Right atrium auricular region (tissue), 2 donors: ENCODE measurements around the gene SEC16B. TPM values are rescaled to one million over a fixed set of nuclear protein-coding genes. Genes with fewer than 3 reads are reported as not detected.

Experiments used
- DNase-seq: peaks from one replicate; pipeline ENCODE4 v3.0.0-alpha.2; 2019; ENCODE audit warnings: low spot score
- H3K27ac ChIP-seq, 2 donors: fragments of 200-600 bp; sonication (generic); 1 replicate in 1 of 2; 2 replicates in 1 of 2; pipeline ENCODE4 v1.5.1; 2016 to 2019
- H3K27me3 ChIP-seq, 2 donors: fragments of 200-600 bp; sonication (generic); one replicate each; pipeline versions ENCODE4 v1.5.1 to v1.6.0; 2017 to 2019
- H3K36me3 ChIP-seq: fragments of 200-600 bp; sonication (generic); one replicate; pipeline ENCODE4 v1.5.1; 2016
- H3K4me1 ChIP-seq, 2 donors: fragments of 200-600 bp; sonication (generic); one replicate each; pipeline versions ENCODE4 v1.5.1 to v1.6.0; 2017 to 2019
- H3K4me3 ChIP-seq, 2 donors: fragments of 200-600 bp; sonication (generic); 1 replicate in 1 of 2; 2 replicates in 1 of 2; pipeline ENCODE4 v1.5.1; 2017 to 2019; ENCODE audit warnings: mild to moderate bottlenecking in 1 of 2, moderate library complexity in 1 of 2
- H3K9me3 ChIP-seq, 2 donors: fragments of 200-600 bp; sonication (generic); one replicate each; pipeline ENCODE4 v1.5.1; 2019
- total RNA-seq, 2 donors: library from RNA; depleted of rRNA; stranded (reverse); fragments of >200 nt; gene quantifications; one replicate each; pipeline ENCODE4 v1.1.0, GENCODE V29; 2016
- TF ChIP-seq, protein P1 (sequence below), 2 donors: fragments of 200-600 bp; sonication (generic); IDR thresholded peaks; one replicate each; pipeline ENCODE4 v1.5.1; 2019; ENCODE audit warnings: antibody characterized with exemption in 2 of 2

Gene SEC16B
- total RNA-seq, 2 donors from 2014 or later: 1.9 to 5.8 TPM

DNA sequence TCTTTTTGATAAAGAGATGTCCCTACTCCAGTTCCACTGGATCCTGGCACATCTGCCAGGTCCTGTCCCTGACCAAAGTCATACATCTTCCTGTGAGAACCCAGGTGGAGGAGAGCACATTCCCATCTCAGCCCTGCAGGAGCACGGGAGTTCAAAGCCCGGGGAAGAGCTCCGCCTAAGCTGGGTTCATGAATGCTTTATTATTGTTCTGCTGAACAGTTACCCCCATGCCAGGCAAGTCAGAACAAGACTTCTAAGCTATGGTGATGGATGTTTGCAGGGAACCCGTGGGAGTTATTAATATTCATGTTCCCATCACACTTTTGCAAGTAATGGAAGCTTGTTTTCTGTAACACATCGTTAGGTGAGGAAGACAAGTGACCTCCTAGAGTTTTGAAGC is 62.9 kb downstream of the SEC16B start:
- Histone ChIP-seq H3K4me3 (no peak overlapping the region), H3K36me3 (no peaks in the 10 kb centered on the region), H3K27me3 (no peaks in the 10 kb centered on the region), H3K9me3 (no peaks in the 10 kb centered on the region), H3K27ac (no peak overlapping the region), H3K4me1 (no peaks in the 10 kb centered on the region)
- DNase-seq: no peak
- TF ChIP-seq, protein P1, sequence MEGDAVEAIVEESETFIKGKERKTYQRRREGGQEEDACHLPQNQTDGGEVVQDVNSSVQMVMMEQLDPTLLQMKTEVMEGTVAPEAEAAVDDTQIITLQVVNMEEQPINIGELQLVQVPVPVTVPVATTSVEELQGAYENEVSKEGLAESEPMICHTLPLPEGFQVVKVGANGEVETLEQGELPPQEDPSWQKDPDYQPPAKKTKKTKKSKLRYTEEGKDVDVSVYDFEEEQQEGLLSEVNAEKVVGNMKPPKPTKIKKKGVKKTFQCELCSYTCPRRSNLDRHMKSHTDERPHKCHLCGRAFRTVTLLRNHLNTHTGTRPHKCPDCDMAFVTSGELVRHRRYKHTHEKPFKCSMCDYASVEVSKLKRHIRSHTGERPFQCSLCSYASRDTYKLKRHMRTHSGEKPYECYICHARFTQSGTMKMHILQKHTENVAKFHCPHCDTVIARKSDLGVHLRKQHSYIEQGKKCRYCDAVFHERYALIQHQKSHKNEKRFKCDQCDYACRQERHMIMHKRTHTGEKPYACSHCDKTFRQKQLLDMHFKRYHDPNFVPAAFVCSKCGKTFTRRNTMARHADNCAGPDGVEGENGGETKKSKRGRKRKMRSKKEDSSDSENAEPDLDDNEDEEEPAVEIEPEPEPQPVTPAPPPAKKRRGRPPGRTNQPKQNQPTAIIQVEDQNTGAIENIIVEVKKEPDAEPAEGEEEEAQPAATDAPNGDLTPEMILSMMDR (IDR thresholded peaks at IDR 0.05): no peak

DNA sequence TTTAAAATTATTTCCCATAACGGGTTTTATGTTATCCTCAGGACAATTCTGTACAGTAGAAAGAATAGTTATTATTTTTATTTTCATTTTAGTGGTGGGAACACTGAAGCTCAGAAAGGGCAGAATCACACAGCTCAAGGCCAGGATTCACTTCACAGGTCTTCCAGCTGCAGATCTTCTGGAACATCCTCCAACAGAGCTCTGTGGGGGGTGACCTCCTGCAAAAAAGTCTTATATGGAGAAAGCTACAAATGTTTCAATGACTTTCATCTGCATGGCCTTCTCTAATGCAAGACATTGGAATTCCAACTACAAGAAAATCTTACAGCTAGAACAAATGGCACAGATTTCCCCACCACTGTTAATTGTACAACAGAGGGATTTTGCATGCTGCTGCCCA is 64.2 kb downstream of the SEC16B start:
- no peak for DNase-seq
- Histone ChIP-seq H3K27ac (no peak overlapping the region), H3K27me3 (no peaks in the 10 kb centered on the region), H3K9me3 (no peaks in the 10 kb centered on the region), H3K4me1 (no peaks in the 10 kb centered on the region), H3K36me3 (no peaks in the 10 kb centered on the region), H3K4me3 (no peak overlapping the region)
- TF ChIP-seq, protein P1 (IDR thresholded peaks at IDR 0.05): no peak

DNA sequence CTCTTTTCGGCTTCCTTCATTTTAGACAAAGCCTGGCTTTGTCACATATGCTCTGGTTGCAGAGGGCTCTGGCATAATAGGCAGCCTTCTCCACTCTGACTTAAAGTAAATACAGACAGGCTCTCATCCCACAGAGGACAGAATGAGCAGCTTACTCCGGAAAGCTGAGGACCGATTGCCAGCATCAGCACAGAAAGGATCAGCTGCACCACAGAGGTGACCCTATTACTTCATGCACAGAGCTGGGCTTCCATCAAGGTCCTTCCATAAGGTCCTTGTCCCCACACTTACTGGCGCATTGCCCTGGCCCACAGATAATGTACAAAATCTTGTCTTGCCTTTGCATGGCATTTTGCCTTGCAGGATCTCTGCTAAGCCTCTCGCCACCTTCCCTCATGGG is 67.6 kb downstream of the SEC16B start:
- Histone ChIP-seq H3K27ac (no peak overlapping the region), H3K9me3 (no peaks in the 10 kb centered on the region), H3K36me3 (no peaks in the 10 kb centered on the region), H3K4me3 (no peak overlapping the region), H3K4me1 (no peaks in the 10 kb centered on the region), H3K27me3 (no peaks in the 10 kb centered on the region)
- TF ChIP-seq, protein P1 (IDR thresholded peaks at IDR 0.05): no peak
- DNase-seq: no peak

DNA sequence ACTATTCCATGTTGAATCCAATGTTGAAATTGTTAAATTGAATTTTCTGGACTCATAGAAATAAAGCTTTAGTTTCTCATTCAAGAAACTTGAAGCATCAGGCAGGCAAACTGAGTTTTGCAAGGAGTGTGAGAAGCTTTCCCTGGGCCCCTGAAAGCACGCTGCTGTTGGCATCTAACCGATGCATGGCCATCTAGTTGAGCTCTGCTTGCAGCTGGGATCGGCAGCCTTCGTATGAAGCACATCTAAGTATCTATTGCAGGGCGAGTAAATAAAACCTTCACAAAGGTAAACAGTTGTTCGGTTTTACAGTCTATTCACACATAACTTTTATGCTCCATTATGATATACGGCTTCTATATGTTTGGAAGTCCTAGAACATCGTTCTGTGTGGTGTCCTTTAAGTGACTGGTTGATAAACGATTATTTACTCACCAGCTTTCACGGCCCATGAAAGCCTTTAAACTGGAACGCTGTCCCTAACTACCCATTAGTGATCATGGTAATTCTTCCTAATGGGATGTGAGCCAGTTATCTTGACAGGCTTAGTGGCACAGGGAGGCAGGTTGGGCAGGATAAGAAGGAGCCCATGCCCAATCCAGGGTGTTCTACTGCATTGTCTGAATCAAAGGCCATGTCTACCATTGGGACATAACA is 71.7 kb downstream of the SEC16B start:
- H3K4me1 ChIP-seq: no peaks in the 10 kb centered on the region
- H3K4me3 ChIP-seq: no peak overlapping the region
- DNase-seq: no peak
- H3K27ac ChIP-seq: no peak overlapping the region
- peaks cover 0 to 2% of the 10 kb centered on the region in 2 donors for H3K9me3 ChIP-seq
- H3K36me3 ChIP-seq: no peaks in the 10 kb centered on the region
- TF ChIP-seq, protein P1 (IDR thresholded peaks at IDR 0.05): no peak
- no peaks in the 10 kb centered on the region for H3K27me3 ChIP-seq

DNA sequence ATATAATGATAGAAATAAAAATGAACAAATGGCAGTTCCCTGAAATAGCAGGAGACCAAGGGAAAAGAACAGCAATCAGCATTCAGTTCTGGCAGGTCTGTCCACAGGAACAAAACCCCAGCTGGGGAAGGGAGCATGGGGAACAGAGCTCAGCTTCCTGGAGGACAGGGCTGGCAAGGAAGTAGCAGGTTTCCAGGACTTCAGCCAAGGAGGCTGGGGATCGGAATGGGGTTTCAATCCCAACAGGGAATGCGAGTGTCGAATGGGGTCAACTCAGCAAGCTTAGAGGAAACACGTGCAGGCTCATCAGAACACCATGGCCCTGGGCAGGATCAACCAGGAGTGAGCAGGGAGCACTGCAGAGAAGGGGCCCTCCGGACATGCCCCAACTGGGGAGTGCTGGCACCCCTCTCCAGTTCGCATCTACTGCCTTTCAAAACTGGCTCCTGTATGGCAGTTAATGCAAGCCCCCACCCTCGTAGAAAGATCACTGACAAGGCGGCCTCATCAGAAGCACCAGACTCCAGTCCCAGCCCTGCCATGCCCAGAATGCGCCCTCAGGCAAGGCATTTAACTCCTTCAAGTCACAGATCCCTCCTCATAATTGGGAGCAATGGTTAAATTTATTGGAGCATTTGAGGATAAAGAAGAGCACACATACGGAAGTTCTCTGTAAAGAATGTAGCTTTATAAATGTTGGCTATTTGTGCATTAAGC is 72.4 kb downstream of the SEC16B start:
- Histone ChIP-seq H3K36me3 (no peaks in the 10 kb centered on the region), H3K27me3 (no peaks in the 10 kb centered on the region), H3K4me1 (no peaks in the 10 kb centered on the region), H3K27ac (no peak overlapping the region), H3K9me3 (peaks cover 0 to 9% of the 10 kb centered on the region in 2 donors), H3K4me3 (no peak overlapping the region)
- no peak for DNase-seq
- TF ChIP-seq, protein P1 (IDR thresholded peaks at IDR 0.05): no peak

Other genes with a start within 250 kb of the SEC16B start
- 10 to 100 TPM; 34.1 to 44.7 TPM for gene RASAL2, start 124.0 kb upstream of the SEC16B start, total RNA-seq